Activated CD8-positive, alpha-beta T cell treated with anti-CD3 and anti-CD28 coated beads for 36 hours (primary cell): ENCODE measurements around the gene AP3B1. TPM values are rescaled to one million over a fixed set of nuclear protein-coding genes. Genes with fewer than 3 reads are reported as not detected.
"Not testable (repeated sequence)": the region's sequence is repeated elsewhere in the genome, so short reads cannot be mapped to it uniquely, and the experiment has no call there.

ENCODE experiments used
- ATAC-seq: fragments of 200-7000 bp; cut with Tn5 transposase; one replicate; pipeline ENCODE4 v1.10.0; 2021; ENCODE audit warnings: mild to moderate bottlenecking, moderate library complexity
- CTCF ChIA-PET: fragments of 350-600 bp; sonication (Branson Sonifier 250); formaldehyde crosslinking; loops from one replicate; lab custom pipeline; 2021; ENCODE audit warnings: antibody characterized with exemption; lab: Charles Lee
- POLR2A ChIA-PET: fragments of 350-600 bp; sonication (Branson Sonifier 250); formaldehyde crosslinking; loops from one replicate; lab custom pipeline; 2021; ENCODE audit warnings: antibody characterized with exemption; lab: Charles Lee
- DNase-seq: peaks from one replicate; pipeline ENCODE4 v3.0.0-alpha.2; 2020
- H3K27ac Mint-ChIP-seq: one replicate; pipeline ENCODE4 v1.8.0; 2021; ENCODE audit warnings: mild to moderate bottlenecking, mixed read lengths
- H3K27me3 Mint-ChIP-seq: one replicate; pipeline ENCODE4 v1.8.0; 2021; ENCODE audit warnings: mixed read lengths
- H3K36me3 Mint-ChIP-seq: one replicate; pipeline ENCODE4 v1.8.0; 2021; ENCODE audit warnings: low read depth, mixed read lengths
- H3K4me1 Mint-ChIP-seq: one replicate; pipeline ENCODE4 v1.8.0; 2021; ENCODE audit warnings: low read depth, mixed read lengths
- H3K4me3 Mint-ChIP-seq: one replicate; pipeline ENCODE4 v1.8.0; 2021; ENCODE audit warnings: mild to moderate bottlenecking, moderate library complexity, mixed read lengths
- H3K9me3 Mint-ChIP-seq: one replicate; pipeline ENCODE4 v1.8.0; 2021; ENCODE audit warnings: mixed read lengths
- intact Hi-C: fragments of 100-400 bp; cut with micrococcal nuclease; formaldehyde crosslinking; loops from one replicate; pipeline ENCODE4 v1.10.0; 2022
- total RNA-seq, 2 experiments: library from RNA; stranded (reverse); gene quantifications; one replicate each; pipeline ENCODE4 v1.2.3, GENCODE V29; 2021
- TF ChIP-seq, protein P1 (sequence below): fragments of 200-600 bp; IDR thresholded peaks from one replicate; pipeline ENCODE4 v1.8.0; 2022; ENCODE audit warnings: antibody characterized with exemption, mild to moderate bottlenecking

The AP3B1 gene
- total RNA-seq, 2 experiments from 2014 or later = 33.0 to 34.4 TPM

DNA sequence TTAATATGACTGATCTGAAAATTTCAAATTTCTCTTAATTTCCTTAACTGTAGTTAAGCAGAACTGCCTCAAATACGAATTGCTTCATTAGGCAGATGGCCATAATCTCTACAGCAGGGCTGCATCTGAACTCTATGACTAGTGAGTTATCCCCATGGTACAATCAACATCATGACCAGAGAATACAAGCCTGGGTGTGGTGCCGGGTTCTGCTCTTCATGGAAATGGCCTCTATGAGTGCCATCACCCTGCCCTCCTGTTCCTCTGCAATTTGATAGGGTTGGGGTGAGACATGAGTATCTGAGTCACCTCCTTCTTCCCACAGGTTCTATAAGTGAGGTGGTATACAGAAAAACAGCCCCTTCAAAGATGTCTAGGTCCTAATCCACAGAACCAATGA is 235.9 kb downstream of the AP3B1 start:
- H3K4me3 Mint-ChIP-seq = no peak overlapping the region
- CTCF ChIA-PET = no interaction called here
- POLR2A ChIA-PET = no interaction called here

DNA sequence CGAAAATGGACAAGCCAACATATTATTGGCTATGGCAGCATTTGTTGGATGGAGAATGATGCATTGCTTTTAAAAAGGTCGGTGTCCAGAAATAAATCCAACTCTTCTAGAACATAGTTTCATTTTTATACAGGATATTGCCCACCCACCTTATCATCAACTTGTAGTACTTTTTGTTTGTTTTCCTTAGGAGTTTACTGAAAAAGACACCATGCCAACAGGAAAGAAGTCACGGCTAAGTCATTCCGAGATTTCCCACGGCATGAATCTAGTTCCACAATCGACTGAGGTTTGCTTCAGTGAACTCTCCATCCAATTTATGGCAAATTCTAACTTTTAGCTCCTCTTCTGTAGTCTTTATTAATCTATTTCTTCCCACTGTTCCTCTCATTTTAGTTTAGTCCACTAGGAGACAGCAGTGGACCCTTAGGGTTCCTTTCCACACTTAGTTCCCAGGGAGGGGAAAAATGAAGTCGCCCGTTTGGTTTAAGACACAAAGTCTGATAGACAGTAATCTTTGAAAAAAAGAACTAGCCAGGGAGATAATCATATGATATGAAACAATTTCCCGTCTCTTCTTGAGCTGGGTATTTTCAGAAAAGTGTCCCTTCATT is 237.5 kb downstream of the AP3B1 start:
- no peaks in the 10 kb centered on the region for H3K9me3 Mint-ChIP-seq
- ATAC-seq (no peak), DNase-seq (no peak)
- intact Hi-C loops = no loop called here
- H3K27me3 Mint-ChIP-seq = no peaks in the 10 kb centered on the region
- CTCF ChIA-PET = no interaction called here
- H3K4me3 Mint-ChIP-seq = no peak overlapping the region
- TF ChIP-seq, protein P1, sequence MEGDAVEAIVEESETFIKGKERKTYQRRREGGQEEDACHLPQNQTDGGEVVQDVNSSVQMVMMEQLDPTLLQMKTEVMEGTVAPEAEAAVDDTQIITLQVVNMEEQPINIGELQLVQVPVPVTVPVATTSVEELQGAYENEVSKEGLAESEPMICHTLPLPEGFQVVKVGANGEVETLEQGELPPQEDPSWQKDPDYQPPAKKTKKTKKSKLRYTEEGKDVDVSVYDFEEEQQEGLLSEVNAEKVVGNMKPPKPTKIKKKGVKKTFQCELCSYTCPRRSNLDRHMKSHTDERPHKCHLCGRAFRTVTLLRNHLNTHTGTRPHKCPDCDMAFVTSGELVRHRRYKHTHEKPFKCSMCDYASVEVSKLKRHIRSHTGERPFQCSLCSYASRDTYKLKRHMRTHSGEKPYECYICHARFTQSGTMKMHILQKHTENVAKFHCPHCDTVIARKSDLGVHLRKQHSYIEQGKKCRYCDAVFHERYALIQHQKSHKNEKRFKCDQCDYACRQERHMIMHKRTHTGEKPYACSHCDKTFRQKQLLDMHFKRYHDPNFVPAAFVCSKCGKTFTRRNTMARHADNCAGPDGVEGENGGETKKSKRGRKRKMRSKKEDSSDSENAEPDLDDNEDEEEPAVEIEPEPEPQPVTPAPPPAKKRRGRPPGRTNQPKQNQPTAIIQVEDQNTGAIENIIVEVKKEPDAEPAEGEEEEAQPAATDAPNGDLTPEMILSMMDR = no peak
- no peaks in the 10 kb centered on the region for H3K4me1 Mint-ChIP-seq
- POLR2A ChIA-PET = no interaction called here
- no peak overlapping the region for H3K27ac Mint-ChIP-seq
- H3K36me3 Mint-ChIP-seq = no peaks in the 10 kb centered on the region

More for the DNA sequence above, 235.9 kb downstream of the AP3B1 start:
- intact Hi-C loops = no loop called here
- ATAC-seq (no peak), DNase-seq (no peak)
- Mint-ChIP-seq H3K9me3 (no peaks in the 10 kb centered on the region), H3K27me3 (no peaks in the 10 kb centered on the region), H3K36me3 (no peaks in the 10 kb centered on the region), H3K4me1 (no peaks in the 10 kb centered on the region), H3K27ac (no peak overlapping the region)
- TF ChIP-seq, protein P1 = no peak

DNA sequence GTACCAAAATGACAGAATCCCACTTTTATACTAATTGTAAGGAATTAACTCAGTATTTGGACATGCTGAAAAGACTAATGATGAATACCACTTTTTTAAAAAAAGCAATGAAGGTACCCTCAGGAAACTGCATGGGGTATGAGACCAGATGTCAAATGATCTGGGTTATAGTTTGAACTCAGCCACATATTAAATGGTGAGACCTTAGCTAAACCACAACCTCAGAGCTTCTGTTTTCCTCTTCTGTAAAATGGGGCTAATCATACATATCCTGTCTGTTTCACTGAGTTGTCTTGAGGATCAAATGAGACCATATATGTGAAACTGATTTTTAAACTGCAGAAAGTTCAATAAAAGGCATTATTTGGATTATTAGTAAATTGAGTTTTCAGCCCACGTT is 238.4 kb downstream of the AP3B1 start:
- Mint-ChIP-seq H3K4me1 (no peaks in the 10 kb centered on the region), H3K36me3 (no peaks in the 10 kb centered on the region), H3K27ac (no peak overlapping the region), H3K9me3 (no peaks in the 10 kb centered on the region), H3K27me3 (no peaks in the 10 kb centered on the region), H3K4me3 (no peak overlapping the region)
- ATAC-seq = no peak
- intact Hi-C loops = no loop called here
- ChIA-PET CTCF (no interaction called here), POLR2A (no interaction called here)
- TF ChIP-seq, protein P1 = no peak
- DNase-seq = no peak

DNA sequence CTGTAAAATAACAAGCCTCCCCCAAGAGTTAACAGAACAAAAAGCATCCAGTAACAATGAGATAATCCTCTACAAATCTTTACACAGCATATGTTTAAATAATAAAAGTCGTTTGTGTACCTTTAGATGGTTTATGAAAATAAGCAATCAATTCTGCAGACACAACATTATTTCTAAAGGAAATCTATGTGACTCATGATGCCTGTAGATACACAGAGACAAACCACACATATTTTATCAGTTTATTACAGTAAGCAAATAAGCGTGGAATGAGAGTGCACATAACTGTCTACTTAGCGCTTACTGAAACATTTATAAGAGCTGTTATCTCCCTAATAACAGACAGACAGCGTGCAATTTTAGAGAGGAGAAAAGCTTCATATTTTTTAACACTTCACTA is 243.6 kb downstream of the AP3B1 start:
- CTCF ChIA-PET = no interaction called here
- POLR2A ChIA-PET = no interaction called here

DNA sequence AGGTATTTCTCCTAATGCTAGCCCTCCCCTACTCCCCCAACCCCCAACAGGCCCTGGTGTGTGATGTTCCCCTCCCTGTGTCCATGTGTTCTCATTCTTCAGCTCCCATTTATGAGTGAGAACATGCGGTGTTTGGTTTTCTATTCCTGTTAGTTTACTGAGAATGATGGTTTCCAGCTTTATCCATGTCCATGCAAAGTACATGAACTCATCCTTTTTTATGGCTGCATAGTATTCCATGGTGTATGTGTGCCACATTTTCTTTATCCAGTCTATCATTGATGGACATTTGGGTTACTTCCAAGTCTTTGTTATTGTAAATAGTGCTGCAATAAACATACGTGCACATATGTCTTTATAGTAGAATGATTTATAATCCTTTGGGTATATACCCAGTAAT is 247.7 kb downstream of the AP3B1 start:
- H3K4me1 Mint-ChIP-seq, H3K27ac Mint-ChIP-seq, CTCF ChIA-PET, DNase-seq, H3K9me3 Mint-ChIP-seq, H3K4me3 Mint-ChIP-seq, ATAC-seq, H3K27me3 Mint-ChIP-seq, intact Hi-C loops, POLR2A ChIA-PET: not testable (repeated sequence)
- peaks cover 27% of the 10 kb centered on the region for H3K36me3 Mint-ChIP-seq

More for the DNA sequence above, 243.6 kb downstream of the AP3B1 start:
- TF ChIP-seq, protein P1 = no peak
- no peaks in the 10 kb centered on the region for H3K27me3 Mint-ChIP-seq
- no peak overlapping the region for H3K27ac Mint-ChIP-seq
- intact Hi-C loops = no loop called here
- H3K9me3 Mint-ChIP-seq = peaks cover 7% of the 10 kb centered on the region
- H3K4me1 Mint-ChIP-seq = no peaks in the 10 kb centered on the region
- H3K36me3 Mint-ChIP-seq = peaks cover 18% of the 10 kb centered on the region
- ATAC-seq = no peak
- no peak for DNase-seq
- no peak overlapping the region for H3K4me3 Mint-ChIP-seq
